Upper lobe of left lung (tissue), 4 donors: ENCODE data around the gene NCAM2.

Experiments used
- CTCF ChIP-seq, 6 experiments: fragments of 450-650 bp in 4 of 6; fragments of 200-600 bp in 2 of 6; sonication (generic) in 2 of 6; IDR thresholded peaks; one replicate each; pipeline ENCODE4 v1.5.1; 2016 to 2019; ENCODE audit warnings: antibody characterized with exemption in 6 of 6
- EP300 ChIP-seq, 4 donors: sonication (generic); formaldehyde crosslinking; IDR thresholded peaks; one replicate each; pipeline ENCODE4 v1.5.1; 2017; ENCODE audit warnings: antibody characterized with exemption in 4 of 4, control low read depth in 2 of 4
- POLR2A ChIP-seq, 4 donors: fragments of 450-650 bp; IDR thresholded peaks; one replicate each; pipeline ENCODE4 v1.5.1; 2016 to 2017; ENCODE audit warnings: antibody characterized with exemption in 4 of 4, mild to moderate bottlenecking in 2 of 4
- POLR2AphosphoS5 ChIP-seq, 2 donors: sonication (generic); formaldehyde crosslinking; IDR thresholded peaks; one replicate each; pipeline ENCODE4 v1.5.1; 2017; ENCODE audit warnings: antibody characterized with exemption in 2 of 2

GRCh38 chr21:21345296-21345695, 347.1 kb downstream of the NCAM2 start:
- TF ChIP-seq CTCF (IDR thresholded peaks at IDR 0.05) = no peak
- no peak for TF ChIP-seq POLR2AphosphoS5 (IDR thresholded peaks at IDR 0.05)
- TF ChIP-seq EP300 (IDR thresholded peaks at IDR 0.05) = no peak
- no peak for TF ChIP-seq POLR2A (IDR thresholded peaks at IDR 0.05)
